BLaER1 treated with 17β-estradiol and CSF1 and Interleukin-3, amounts not matched to agents 10 nM and 100 nM (cell line): ENCODE data around the gene TSPAN14.

Experiments
- H3K27ac ChIP-seq, 11 experiments: shearing (Covaris generic); formaldehyde crosslinking; 2 replicates each; pipeline ENCODE4 v1.8.1; 2022
- H3K27me3 ChIP-seq, 11 experiments: shearing (Covaris generic); formaldehyde crosslinking; 2 replicates each; pipeline ENCODE4 v1.8.1; 2022
- H3K36me3 ChIP-seq, 11 experiments: shearing (Covaris generic); formaldehyde crosslinking; 2 replicates each; pipeline ENCODE4 v1.8.1; 2022
- H3K4me1 ChIP-seq, 10 experiments: shearing (Covaris generic); formaldehyde crosslinking; 2 replicates each; pipeline ENCODE4 v1.8.1; 2022
- H3K4me2 ChIP-seq, 11 experiments: shearing (Covaris generic); formaldehyde crosslinking; 2 replicates each; pipeline ENCODE4 v1.8.1; 2022
- H3K4me3 ChIP-seq, 10 experiments: shearing (Covaris generic); formaldehyde crosslinking; 2 replicates each; pipeline ENCODE4 v1.8.1; 2022
- H3K9ac ChIP-seq, 11 experiments: shearing (Covaris generic); formaldehyde crosslinking; 2 replicates each; pipeline ENCODE4 v1.8.1; 2022
- H3K9me3 ChIP-seq, 11 experiments: shearing (Covaris generic); formaldehyde crosslinking; replicated peaks in 1 of 11; 2 replicates each; pipeline ENCODE4 v1.8.1; 2022
- H4K20me1 ChIP-seq, 11 experiments: shearing (Covaris generic); formaldehyde crosslinking; 2 replicates each; pipeline ENCODE4 v1.8.1; 2022
- Cebpa-rat ChIP-seq, 11 experiments: shearing (Covaris generic); IDR thresholded peaks; 2 replicates each; pipeline ENCODE4 v1.8.1; 2022

Gene TSPAN14

DNA sequence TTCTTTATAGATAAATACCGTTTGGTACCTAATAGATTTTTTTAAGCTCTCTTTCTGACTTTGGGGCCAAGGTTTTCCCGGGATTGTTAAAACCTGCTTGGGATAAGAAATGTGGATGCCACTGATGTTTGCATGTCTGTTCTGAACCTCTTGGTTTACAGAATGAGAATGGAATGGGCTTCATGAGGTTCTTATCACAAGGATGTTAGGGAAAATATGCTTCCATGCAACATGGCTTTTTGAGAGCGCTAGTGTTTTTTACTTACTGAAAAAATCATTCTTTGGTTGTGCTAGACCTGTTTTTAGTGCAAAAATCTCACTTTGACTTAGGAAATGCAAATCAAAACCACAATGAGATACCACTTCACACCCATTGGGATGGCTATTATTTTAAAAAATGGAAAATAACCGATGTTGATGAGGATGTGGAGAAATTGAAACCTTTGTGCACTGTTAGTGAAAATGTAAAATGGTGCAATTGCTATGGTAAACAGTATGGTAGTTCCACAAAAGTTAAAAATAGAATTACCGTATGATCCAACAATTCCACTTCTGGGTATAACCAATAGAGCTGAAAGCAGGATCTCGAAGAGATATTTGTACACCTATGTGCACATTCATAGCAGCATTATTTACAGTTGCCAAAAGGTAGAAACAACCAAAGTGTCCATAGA is 38.9 kb downstream of the TSPAN14 start:
- Histone ChIP-seq H3K4me1 (peaks cover 90 to 100% (median 100%) of the 10 kb centered on the region in 10 experiments), H3K4me2 (peak overlapping the region; percentile 90 to 99 (median 94)), H3K9me3 (peaks cover 0 to 22% (median 6%) of the 10 kb centered on the region in 11 experiments; a peak in 12 of 22 replicates), H3K27me3 (no peaks in the 10 kb centered on the region), H3K36me3 (peaks cover 67 to 94% (median 82%) of the 10 kb centered on the region in 11 experiments), H3K4me3 (peak overlapping the region in 6 of 10 experiments; percentile 9 to 53 (median 47); a peak in 11 of 20 replicates), H4K20me1 (peaks cover 0 to 8% (median 0%) of the 10 kb centered on the region in 11 experiments; a peak in 6 of 22 replicates), H3K9ac (peak overlapping the region; percentile 55 to 79 (median 66); a peak in 20 of 22 replicates), H3K27ac (peak overlapping the region; percentile 81 to 97 (median 92))
- TF ChIP-seq Cebpa-rat (IDR thresholded peaks at IDR 0.05) = no peak

DNA sequence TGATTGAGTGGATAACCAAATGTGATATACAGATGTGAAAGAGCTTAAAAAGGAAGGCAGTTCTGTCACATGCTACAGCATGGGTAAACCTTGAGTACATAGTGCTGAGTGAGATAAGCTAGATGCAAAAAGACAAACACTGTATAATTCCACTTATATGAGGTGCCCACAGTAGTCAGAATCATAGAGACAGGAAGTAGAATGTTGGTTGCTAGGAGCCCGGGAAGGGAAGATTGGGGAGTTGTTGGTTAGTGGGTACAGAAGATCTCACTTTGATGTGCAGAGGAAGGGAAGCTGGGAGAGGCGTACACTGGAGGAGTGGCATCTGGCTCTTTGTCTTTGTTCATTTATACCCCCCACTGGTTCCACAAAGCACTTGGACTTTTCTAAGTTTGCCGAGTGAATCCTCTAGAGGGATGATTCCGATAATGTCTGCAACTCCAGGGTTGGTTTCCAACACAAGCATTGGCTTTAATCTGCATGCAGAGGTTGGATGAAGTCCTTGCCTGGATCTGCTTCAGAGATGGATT is 39.5 kb downstream of the TSPAN14 start:
- peak in 1 of 11 experiments; percentile 24; a peak in 1 of 22 replicates for TF ChIP-seq Cebpa-rat (IDR thresholded peaks at IDR 0.05)
- H3K4me3 ChIP-seq = peak overlapping the region in 7 of 10 experiments; percentile 20 to 53 (median 46); a peak in 13 of 20 replicates
- H3K27me3 ChIP-seq = no peaks in the 10 kb centered on the region
- H3K27ac ChIP-seq = peak overlapping the region; percentile 81 to 97 (median 92)
- H3K9ac ChIP-seq = peak overlapping the region; percentile 55 to 79 (median 66); a peak in 21 of 22 replicates
- peaks cover 0 to 8% (median 0%) of the 10 kb centered on the region in 11 experiments; a peak in 5 of 22 replicates for H4K20me1 ChIP-seq
- H3K4me1 ChIP-seq = peaks cover 90 to 100% (median 100%) of the 10 kb centered on the region in 10 experiments
- H3K4me2 ChIP-seq = peak overlapping the region; percentile 90 to 99 (median 94)
- peaks cover 0 to 22% (median 6%) of the 10 kb centered on the region in 11 experiments; a peak in 12 of 22 replicates for H3K9me3 ChIP-seq
- H3K36me3 ChIP-seq = peaks cover 63 to 93% (median 79%) of the 10 kb centered on the region in 11 experiments

DNA sequence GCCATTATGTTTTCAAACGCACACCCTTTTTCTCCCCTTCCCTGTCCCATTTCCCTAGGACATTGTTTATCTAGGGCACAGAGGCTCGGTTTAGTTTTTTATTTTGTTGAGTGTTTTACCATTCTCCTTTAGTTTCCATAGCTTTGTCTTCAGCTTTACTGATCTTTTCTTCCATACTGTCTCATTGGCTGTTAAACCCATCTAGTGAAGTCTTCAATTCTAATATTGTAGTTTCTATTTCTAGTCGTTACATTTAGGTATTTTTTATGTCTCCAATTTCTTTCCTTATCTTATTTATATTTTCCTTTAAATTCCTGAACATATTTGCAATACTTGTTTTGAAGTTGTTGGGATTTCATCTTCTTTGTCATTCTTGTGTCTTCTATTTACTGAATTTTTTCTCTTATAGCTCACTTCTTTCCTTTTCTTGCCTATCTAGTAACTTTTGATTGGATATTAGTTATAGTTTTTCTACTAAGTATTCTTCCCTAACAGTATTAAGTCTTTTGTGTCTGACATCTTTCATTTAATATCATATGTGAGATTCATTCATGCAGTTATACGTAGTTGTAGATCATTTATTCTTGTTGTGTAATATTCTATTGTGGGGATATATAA is 42.6 kb downstream of the TSPAN14 start:
- peaks cover 0 to 22% (median 6%) of the 10 kb centered on the region in 11 experiments; a peak in 12 of 22 replicates for H3K9me3 ChIP-seq
- peaks cover 41 to 85% (median 63%) of the 10 kb centered on the region in 11 experiments for H3K36me3 ChIP-seq
- H3K4me1 ChIP-seq = peaks cover 90 to 100% (median 100%) of the 10 kb centered on the region in 10 experiments
- H3K4me2 ChIP-seq = peak overlapping the region; percentile 90 to 99 (median 96)
- peak overlapping the region in 10 of 11 experiments; percentile 72 to 87 (median 82); a peak in 16 of 22 replicates for H3K9ac ChIP-seq
- peaks cover 0 to 9% (median 0%) of the 10 kb centered on the region in 11 experiments; a peak in 6 of 22 replicates for H4K20me1 ChIP-seq
- H3K27ac ChIP-seq = peak overlapping the region; percentile 85 to 97 (median 93)
- H3K27me3 ChIP-seq = no peaks in the 10 kb centered on the region
- no peak for TF ChIP-seq Cebpa-rat (IDR thresholded peaks at IDR 0.05)
- peak overlapping the region in 4 of 10 experiments; percentile 16 to 52 (median 32); a peak in 2 of 20 replicates for H3K4me3 ChIP-seq

DNA sequence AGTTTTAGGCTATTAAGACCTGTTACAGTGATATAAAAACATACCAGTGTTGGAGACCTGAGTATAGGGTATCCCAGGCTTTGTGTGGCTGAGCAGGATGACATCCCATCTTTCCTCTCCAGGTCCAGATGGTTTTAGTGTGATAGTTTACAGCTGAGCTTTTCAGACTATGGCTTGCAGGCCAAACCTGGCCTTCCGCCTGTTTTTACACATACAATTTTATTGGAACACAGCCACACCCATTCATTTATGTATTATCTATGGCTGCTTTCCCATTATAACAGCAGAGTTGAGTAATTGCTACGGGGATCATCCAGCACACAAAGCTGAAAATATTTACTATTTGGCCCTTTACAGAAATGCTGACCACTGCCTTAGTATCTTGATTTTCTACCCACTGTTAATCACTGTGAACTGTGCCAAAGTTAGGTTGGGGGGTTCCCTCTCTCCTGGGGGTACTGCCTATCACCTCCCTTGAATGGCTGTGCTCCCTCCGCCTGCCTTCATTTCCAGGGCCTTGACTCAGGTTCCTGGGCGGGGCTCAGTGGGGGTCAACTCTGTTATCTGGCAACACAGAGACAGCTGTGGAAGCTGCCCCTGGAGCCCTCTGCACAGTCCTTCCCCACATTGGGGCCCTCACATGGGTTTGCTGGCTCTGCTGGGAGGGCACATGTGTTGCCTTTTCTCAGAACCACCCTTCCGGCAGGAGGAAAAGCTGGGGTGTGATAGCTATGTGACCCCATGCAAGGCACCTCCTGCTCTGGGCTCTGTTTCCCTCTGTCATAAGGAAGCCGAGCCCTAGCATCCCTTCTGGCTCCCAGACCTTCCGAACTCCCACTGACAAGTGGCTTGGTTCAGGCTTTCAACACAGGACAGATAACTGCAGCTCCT is 43.3 kb downstream of the TSPAN14 start:
- H4K20me1 ChIP-seq = peaks cover 0 to 15% (median 0%) of the 10 kb centered on the region in 11 experiments; a peak in 7 of 22 replicates
- peak overlapping the region; percentile 85 to 97 (median 93) for H3K27ac ChIP-seq
- H3K4me1 ChIP-seq = peaks cover 90 to 100% (median 100%) of the 10 kb centered on the region in 10 experiments
- no peak for TF ChIP-seq Cebpa-rat (IDR thresholded peaks at IDR 0.05)
- H3K36me3 ChIP-seq = peaks cover 39 to 85% (median 63%) of the 10 kb centered on the region in 11 experiments
- peak overlapping the region; percentile 90 to 99 (median 96) for H3K4me2 ChIP-seq
- H3K4me3 ChIP-seq = peak overlapping the region in 9 of 10 experiments; percentile 3 to 52 (median 39); a peak in 14 of 20 replicates
- H3K27me3 ChIP-seq = no peaks in the 10 kb centered on the region
- peak overlapping the region; percentile 72 to 87 (median 81) for H3K9ac ChIP-seq
- H3K9me3 ChIP-seq = peaks cover 0 to 19% (median 6%) of the 10 kb centered on the region in 11 experiments; a peak in 12 of 22 replicates

DNA sequence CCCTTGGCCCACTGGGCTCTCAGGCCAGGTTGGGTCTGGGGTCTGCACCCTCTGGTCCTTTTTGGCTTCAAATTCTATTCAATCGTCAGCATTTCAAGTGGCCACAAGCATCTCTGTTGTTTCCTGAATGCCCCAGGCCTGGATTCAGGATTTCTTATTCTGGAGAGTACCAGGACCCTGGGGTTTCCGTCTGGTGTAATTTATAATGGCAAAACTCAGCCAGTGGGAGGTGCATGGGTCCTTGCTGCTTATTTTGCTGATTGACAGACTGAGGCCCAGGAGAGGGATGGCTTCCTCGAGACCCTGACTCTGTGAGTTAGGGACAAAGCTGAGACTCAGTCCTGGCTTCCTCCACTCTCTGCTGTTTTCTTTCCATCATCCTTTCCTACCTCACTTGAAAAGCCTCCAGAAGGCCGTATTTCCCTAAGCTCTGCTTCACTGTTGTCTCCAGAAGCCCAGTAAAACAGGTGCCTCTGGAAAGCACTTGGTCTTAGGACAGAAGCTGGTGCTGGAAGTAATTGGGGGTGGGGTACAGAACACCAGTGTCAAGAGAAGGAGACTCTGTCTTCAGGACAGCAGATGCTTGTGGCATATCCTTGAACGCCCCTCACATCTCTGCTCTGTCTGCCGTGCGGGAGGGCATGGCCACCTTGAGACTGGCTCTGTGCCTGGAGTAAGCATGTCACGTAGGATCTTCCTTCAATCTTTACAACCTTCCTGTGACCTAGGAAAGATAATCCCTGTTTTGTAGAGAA is 44.1 kb downstream of the TSPAN14 start:
- Histone ChIP-seq H3K4me1 (peaks cover 90 to 100% (median 100%) of the 10 kb centered on the region in 10 experiments), H3K9ac (peak overlapping the region; percentile 72 to 87 (median 81)), H3K4me3 (peak overlapping the region in 8 of 10 experiments; percentile 21 to 52 (median 41); a peak in 15 of 20 replicates), H4K20me1 (peaks cover 0 to 22% (median 7%) of the 10 kb centered on the region in 11 experiments; a peak in 13 of 22 replicates), H3K36me3 (peaks cover 34 to 85% (median 64%) of the 10 kb centered on the region in 11 experiments), H3K9me3 (peaks cover 0 to 19% (median 6%) of the 10 kb centered on the region in 11 experiments; a peak in 12 of 22 replicates), H3K27me3 (no peaks in the 10 kb centered on the region), H3K27ac (peak overlapping the region; percentile 85 to 97 (median 93)), H3K4me2 (peak overlapping the region; percentile 90 to 99 (median 96))
- TF ChIP-seq Cebpa-rat (IDR thresholded peaks at IDR 0.05) = no peak

DNA sequence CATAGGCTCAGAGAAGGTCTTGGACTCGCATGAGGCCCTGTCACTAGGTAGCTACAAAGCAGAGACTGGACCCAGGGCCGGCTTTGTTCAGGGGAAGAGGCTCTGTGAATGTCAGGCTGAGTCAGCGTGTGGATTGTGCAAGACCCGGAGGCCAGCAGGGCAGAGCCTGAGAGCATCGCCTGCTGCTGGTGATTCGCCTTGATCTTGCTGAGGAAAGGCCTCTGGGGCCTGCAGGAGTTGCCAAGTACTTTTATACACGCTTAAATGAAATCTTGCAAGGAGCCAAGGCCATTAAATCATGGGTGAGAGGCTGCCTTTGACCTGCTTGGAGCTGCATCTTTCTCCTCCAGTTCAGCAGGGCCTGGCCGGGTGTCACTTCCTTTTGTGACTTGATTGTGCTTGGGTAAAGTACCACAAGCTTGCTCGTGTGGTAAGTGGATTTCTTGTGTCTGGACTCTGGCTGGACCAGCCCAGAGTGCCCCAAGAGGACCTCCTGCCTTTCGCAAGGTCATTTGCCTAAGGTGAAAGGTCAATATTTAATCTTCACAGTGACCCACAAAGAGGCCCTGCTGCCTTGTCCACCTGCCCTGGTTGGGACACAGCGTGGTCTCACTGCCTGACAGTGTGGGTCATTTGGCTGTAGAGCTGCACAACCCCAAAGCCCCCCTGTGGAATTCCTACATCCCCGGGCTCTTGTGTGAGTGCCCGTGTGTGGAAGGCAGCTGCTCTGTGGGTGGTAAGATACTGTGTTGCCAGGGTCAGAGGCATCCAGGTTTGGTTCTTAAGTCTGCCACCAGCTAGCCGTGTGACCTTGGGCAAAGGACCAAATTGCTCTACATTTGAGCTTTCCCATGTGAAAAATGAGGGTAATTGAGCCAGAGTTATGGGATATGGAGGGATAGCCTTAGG is 45.0 kb downstream of the TSPAN14 start:
- TF ChIP-seq Cebpa-rat (IDR thresholded peaks at IDR 0.05) = peak; percentile 95 to 98 (median 97)
- Histone ChIP-seq H3K27ac (peak overlapping the region; percentile 85 to 97 (median 93)), H3K4me2 (peak overlapping the region; percentile 90 to 99 (median 96)), H3K4me1 (peaks cover 90 to 100% (median 100%) of the 10 kb centered on the region in 10 experiments), H3K4me3 (peak overlapping the region; percentile 18 to 60 (median 42); a peak in 18 of 20 replicates), H3K9ac (peak overlapping the region; percentile 72 to 87 (median 82)), H3K36me3 (peaks cover 31 to 84% (median 62%) of the 10 kb centered on the region in 11 experiments), H3K9me3 (peaks cover 0 to 19% (median 6%) of the 10 kb centered on the region in 11 experiments; a peak in 12 of 22 replicates), H3K27me3 (no peaks in the 10 kb centered on the region), H4K20me1 (peaks cover 0 to 31% (median 15%) of the 10 kb centered on the region in 11 experiments; a peak in 17 of 22 replicates)
